DMS153 treated with DMSO at 0.1 percent for 48 hours (cell line): Measurements from ENCODE around the gene XRCC3.
A peak's percentile ranks its signal among the peaks of the same experiment; 100 is the strongest.

Experiments used
- DNase-seq: peaks from one replicate; lab custom pipeline; 2025; ENCODE audit not compliant: unreplicated experiment; lab: John Stamatoyannopoulos, UW

The XRCC3 gene

DNA sequence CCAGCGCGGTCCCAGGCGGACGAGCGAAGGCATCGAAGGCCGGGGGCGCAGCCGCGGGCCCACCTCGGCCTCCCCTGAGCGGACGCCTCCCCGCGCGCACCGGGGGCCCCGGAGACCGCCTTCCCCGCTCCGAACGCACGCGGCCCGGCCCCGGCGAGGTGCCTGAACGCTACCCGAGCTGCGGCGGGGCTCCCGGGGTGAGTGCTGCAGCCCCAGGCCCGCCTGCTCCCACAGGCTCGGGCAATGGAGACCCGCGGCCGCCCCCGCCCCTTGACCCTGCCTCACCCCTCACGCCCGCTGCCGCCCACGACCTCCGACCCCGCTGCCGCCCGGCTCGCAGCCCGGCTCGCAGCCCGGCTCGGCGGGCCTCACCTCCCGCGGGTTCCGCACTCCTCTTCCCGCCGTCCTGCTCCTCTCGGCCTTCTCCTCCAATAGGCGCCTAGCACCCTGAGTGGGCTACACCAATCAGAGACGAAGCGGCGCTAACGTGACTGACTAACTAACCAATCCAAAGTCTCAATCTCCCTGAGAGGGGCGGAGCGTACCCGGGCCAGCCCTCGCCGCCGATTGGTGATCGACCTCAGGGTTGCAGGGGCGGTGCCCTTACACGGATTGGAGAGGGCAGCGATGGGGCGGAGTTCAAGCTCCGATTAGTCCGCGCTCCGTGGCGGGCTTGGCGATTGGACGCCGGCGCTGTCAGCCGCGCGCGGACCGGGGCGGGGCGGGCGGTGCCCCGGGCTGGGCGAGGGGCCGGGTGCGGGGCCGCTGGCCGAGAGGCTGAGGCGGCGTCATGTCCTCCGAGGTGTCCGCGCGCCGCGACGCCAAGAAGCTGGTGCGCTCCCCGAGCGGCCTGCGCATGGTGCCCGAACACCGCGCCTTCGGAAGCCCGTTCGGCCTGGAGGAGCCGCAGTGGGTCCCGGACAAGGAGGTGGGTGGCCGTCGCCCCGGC lies at the start of gene XRCC3, which contains the start of gene ZFYVE21:
TSS of gene XRCC3 (minus strand) at position 400 of the 949 bp plus-strand sequence. CDS start 4,364 bp downstream, outside the sequence.
TSS of gene ZFYVE21 (plus strand) at position 759 of the 949 bp plus-strand sequence. CDS start at position 791, 32 bp downstream.
- DNase-seq: peak; percentile 83

DNA sequence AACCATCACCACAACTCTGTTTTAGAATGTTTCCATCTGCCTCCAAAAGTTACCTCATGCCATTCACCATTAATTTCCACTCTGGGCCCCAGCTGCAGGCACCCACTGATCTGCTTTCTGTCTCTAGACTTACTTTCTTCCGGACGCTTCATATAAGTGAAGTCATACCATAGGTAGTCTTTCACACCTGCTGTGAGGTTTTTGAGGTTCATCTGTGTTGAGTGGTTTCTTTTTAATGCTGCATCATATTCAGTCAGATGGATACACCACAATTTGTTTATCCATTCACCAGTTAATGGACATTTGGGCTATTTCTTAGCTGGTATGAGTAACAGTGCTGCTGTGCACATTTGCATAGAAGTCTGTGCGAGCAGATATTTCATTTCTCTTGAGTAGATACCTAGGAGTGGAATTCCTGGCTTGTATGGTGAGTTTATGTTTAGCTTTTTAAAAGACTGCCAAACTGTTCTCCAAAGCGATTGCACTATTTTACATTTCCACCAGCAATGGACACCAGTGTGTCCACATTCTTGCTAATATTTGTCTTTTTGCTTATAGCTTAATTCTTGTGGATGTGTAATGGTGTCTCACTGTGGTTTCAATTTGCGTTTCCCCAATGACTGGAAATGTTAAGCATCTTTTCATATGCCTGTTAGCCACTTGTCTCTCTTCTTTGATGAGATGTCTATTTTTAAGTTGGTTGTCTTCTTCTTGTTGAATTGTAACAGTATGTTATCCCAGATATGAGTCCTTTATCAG lies 48.7 kb upstream of the XRCC3 start:
- no peak for DNase-seq

DNA sequence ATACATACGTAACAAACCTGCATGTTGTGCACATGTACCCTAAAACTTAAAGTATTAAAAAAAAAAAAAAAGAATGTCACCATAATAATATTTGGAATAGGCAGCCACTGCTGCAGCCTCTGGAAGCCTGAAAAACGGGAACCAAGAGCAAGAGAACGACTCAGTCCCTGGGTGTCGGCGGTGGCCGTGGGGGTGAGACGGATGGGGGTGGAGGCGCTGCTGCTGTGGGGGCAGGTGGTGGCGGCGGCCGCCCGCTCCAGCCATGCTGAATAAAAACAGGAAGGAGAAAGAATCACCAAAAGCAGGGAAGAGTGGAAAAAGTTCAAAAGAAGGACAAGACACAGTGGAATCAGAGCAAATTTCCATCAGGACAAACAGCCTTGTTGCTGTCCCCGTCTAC lies 47.3 kb upstream of the XRCC3 start:
- DNase-seq: no peak

DNA sequence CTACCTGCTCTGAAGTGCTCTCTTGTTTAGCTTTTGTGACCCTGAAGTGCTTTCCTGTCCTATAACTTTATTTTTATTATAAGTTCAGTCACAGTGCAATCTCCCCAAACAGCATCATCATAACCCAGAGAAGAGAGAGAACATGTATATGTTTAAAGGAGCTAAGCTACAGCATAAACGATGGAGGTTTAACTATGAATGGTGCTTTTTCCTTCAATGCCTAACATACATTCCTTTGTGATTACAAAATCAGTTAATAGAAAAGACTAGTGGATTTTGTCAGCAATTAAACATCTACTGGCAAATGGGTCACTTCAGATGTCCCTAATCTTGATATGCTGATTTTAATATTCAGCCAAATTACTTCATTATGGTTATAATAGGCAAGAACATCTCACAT lies 46.8 kb upstream of the XRCC3 start:
- DNase-seq: no peak

DNA sequence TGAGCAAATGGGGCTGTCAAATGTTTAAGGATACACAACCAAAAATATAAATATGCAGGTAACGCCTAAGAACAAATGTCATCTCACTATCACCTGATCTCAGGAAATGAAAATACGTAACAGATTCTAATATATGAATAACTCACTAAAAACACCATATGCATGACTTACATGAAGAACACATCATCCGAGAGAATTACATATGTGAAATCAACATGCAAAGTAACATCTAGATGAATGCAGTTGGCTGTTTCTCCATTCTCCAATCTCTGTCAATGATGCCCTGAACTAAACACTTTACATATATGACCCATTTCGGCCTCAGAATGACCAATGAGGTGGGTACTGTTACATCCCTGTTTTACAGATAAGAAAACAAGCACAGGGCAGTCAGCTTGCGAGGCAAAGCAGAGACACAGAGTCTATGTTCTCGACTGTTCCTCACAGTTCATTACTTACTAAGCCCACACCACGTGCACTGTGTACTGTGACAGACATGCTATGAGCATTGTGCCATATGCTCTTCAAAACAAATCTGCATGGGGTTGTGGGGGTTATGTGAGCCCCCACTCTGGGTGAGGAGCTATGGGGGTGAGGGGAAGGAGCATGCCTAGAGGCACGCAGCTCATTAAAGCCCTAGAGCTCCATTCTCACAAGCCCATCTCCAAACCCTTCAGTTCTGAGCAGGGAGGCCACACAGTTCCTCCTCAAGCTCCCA lies 43.0 kb upstream of the XRCC3 start:
- DNase-seq: no peak

DNA sequence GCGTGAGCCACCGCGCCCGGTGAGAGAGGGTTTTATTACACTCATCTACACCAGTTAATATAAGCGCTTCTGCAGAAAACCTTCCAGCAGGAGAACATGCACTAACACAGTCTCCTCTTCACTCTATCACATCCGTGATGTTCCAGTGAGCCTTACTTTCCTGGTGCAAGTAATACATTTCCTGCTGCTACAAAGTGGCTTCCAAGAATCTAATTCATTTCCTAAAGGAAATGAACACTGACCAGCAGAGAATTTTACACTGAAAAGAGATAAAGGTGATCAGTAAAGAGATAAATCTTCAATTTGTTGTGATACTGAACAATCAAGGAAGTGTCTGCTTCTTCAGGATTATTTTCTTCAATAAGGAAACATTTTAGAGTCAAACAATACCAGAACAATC lies 39.8 kb upstream of the XRCC3 start:
- no peak for DNase-seq

DNA sequence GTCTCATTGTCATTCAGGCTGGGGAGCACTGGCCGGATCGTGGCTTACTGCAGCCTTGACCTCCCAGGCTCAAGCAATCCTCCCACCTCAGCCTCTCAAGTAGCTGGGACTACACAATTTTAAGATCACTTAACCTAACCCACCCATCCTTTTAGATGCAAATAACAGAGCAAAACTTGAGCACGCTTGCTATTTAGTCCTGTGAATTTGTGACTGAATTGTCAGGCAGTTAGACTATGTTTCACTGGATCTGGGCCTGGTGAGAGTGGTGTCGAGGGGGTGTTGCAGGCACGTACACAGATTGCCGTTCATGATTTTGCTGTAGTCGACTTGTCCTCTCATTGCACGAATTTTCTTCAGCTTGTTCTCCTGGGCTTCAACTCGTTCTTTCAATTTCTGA lies 38.5 kb upstream of the XRCC3 start:
- DNase-seq: no peak

DNA sequence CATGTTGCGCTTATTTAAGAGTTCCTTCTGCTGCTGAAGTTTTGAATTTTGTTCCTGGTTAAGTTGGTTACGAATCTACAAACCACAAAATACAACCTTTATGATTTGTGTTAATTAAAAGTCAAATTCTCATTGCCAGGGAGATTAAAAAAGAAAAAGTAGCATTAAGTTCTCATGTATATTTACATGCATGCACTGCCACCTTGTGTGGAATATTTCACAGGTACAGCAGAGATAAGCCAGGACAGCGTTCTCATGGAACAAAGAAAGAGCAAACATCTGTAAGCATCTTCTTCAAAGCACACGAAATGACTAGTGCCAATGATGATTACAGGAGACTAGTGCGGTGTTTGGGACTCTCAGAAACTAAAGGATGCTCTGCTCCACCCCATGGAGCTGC lies 34.6 kb upstream of the XRCC3 start:
- no peak for DNase-seq

DNA sequence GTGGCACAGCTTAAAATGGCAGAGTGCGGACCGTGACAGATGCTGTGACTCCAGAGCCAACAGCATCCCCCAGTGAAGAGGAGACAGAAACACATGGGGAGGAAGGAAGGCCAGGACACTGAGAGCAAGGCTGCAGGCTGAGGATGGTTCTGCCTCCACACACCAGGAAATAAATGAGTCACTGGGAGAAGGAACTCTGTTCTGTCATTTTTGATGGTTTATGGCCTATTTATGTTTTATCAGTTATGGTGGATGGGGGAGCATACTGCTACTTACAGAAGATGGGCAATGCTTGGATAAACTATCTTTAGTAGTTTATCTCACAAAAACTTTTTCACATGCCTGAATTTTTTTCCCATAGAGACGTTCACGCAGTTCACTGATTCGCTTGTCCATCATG lies 34.2 kb upstream of the XRCC3 start:
- no peak for DNase-seq

DNA sequence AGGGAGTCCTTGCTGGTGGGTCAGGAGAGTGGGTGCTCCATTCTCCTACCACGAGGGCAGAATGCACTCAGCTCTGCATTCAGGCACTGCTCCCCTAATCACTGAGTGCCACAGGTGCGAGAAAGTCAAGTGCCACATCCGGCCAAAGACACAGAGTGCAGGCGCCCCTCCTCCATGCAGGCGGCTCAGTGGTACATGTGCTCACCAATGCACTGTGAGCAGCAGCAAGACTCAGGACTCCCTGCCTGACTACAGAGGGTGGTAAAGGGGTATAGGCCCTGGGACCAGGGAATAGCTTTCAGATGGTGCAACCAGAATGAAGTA lies 33.2 kb upstream of the XRCC3 start:
- DNase-seq: no peak

DNA sequence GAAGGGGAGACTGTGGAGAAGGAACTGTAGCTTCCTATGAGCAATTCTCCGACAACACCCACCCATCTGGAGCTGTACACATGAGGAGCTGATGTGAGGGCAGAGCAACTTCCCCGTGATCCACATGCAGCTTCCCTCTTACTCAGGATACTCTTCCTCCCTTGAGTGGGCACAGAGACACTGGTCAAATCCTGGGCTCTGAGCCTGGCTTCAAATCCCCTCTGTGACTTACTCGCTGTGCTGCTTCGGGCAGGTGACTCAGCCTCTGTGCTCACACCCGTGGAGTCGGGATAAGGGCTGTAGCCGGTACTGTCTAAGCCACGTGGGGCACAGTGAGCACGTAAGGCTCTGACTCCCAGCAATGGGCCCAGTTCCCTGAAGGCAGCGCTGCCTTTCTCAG lies 31.4 kb upstream of the XRCC3 start:
- no peak for DNase-seq

DNA sequence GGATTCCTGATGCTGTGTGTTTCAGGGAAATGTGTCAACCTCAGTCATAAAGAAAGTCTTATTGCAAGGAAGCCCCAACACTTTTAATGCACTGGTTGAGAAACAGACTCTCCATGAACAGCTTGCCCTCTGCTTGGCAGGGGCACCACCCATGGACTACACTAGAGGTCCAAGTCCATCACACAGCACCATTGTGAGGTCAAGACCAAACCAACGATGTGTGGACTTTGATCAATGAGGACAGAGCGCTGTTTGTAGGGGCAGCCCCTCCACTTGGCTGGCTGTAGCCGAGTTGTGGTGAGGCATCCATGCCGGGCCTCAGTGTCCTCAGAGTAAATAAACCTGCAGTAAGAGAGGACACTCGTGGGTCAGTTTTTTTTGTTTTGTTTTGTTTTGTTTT lies 30.2 kb upstream of the XRCC3 start:
- DNase-seq: no peak

DNA sequence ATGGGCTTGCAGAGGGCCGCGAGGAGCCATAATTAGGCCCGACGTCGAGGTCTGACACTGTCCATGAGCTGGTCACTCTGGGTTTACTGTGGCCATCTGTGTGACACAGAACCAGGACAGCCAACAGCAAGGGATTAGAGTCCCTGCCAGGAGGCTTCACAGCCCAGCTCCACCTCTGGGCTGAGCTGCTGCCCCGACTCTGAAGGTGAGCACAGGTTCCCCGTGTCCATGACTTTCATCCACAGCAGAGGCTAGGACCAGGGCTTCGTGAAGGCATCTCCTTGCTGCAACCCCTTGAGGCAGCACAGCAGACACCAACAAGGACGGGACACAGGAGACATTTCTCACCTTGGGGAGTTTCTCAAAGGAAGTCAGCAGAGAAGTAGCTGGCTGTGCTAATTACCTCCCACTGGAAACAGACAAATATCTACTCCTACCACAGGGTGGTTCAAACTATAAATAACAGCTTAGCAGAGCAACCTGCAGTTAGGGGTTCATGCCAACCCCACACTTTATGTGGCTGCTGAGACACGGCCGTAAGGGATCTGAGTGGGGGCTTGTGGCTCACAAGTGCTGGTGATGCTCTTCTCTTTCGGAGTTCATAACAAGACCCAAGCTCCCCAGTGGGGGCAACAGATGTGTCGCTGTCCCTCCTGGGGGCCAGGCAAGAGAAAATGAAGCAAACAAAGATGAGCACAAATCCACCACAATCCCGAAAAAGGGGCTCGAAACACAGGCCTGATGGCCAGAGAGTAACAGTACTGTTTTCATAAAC lies 29.6 kb upstream of the XRCC3 start:
- no peak for DNase-seq

DNA sequence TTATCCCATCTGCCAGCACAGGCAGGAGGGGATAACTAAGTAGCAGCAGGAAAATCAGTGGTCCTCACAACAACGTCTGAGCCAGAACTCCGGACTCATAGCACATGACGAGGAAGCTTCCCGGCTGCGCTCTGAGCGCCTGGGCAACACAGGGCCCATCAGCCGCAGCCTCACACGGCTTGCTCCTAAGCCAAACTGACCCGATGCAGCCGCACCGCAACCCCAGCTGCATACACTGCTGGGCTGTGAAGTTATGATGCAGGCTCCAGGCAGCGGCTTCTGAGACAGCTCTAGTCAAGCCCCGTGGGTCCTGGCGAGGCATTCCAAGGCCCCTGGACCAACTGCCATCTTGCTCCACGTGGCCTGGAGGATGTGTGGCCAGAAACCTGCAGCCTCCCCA lies 28.4 kb upstream of the XRCC3 start:
- DNase-seq: no peak

DNA sequence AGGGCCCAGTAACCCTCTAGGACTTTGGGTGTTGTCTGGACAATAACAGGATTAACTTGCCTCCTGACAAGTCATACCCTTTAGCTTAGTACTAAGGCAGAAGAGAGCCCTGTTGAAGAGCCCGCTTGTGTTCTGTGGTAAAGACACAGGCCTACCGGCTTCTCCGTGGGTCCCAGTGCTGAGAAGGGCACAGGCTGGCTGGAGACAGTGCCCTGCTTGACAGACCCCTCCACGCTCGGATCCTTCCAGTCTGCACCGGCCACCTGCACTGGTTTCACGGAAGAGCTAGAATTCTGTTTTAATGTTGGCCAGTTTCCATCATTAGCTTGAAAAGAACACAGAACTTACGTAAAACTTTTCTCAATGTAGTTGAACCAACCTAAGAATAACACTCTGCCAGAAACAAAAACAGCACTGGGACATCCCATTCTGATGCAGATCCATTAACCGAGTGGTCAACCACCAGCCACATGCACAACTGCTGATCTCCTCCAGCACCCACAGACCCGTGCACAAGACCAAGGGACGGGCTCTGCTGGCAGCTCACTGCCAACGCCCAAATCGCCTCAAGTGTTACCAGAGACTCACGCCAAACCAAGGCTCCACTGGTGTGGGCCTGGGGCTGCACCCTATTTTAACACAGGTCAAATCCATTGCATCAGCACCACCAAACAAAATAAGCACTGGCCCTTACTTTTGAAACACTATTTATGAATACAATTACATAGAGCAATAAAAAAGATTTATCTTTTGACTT lies 27.4 kb upstream of the XRCC3 start:
- no peak for DNase-seq

DNA sequence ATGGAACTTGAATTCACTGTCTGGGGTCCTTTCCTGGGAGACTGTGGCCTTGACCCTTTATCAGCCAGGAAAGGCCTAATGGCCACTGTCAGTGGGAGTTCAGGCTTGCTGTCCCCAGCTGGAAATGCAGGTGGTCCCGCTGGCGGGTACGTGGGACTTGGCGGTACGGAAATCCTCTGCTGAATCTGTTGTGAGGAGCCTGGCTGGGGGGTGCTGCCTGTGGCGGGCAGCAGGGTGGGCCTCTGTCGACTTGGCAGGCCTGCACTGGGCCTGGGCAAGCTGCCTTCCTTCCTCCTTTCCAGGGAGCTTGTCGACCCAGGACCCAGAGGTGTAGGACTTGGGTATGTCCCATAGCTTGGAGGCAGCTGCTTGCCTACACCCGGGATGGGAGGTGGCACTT lies 26.6 kb upstream of the XRCC3 start:
- DNase-seq: no peak

DNA sequence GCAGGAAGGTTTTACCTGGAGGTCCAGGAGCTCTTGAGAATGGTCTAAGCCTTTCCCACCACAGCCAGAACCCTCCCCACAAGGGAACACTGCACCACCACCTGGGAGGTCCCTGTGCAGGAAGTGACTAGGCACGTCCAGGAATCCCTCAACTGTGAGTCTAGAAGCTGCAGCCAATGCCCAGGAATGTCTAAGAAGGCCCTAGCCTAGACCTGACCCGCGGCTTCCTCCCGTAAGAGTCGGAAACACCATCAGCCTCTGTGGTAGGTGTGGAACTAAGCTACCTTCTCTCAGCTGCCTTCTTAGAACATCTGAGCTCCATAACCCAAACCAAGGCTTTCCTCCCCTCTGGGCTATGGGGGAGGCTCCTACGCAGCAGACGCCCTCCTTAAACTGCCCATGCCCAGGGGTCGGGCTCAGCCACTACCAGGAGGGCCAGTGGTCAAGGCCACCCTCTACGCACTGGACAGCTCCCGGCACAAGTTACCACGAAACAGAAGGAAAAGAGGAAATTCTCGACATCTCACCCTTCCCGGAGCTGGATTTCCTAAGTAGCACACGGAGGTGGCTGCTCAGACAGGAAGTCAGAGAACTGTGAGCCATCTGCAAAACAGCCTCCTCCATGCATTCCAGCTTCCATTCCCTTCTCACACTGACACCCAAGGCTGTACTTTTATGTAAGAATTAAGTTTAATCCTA lies 25.9 kb upstream of the XRCC3 start:
- no peak for DNase-seq

DNA sequence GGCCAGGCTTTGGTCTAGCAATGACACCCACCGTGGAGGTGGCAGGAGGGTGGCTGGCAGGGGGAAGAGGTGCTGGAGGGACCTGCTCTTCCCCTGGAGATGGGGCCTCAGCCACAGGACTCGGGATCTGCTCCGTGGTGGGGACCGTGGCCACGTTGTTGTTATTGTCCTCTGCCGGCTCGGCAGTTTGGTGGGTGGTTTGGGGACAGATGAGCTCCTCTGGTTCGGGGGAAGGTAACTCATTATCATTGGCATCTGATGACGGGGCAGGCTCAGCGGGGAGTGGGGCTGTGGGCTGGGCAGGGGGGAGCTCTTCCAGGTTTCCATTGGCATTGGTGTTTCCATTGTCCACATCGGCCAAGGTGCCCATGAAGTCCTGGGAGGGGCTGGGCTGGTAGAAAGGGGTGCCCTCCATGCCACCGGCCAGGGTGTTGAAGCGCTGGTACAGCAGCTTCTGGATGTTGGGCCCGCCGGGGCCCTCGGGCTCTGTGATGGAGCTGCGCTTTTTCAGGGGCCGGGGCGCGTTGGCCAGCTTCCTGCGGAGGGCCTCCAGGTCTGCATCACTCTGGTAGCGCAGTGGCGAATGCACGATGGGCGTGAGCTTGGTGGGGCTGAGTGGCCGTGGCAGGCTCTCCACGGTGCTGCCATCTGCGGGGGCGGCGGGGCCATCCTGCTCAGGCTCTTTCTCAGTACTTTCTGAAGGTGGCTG lies 24.7 kb upstream of the XRCC3 start:
- DNase-seq: no peak

DNA sequence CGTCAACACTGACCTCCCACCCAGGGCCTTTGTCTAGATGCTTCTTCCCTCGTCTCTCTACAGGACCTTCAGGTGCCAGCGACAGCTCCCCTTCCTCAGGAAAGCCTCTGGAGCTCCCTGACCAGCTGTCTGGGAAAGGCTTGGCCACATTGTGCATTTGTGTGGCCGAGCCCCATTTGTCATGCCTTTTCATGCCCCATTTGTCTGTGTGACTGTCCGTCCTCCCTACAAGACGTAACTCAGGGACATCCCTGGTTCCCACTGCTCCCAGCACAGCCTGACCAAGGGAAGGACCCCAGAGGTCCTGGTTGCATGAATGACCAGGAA lies 24.2 kb upstream of the XRCC3 start:
- no peak for DNase-seq
